ENCODE results near the gene AGFG2.

DNA sequence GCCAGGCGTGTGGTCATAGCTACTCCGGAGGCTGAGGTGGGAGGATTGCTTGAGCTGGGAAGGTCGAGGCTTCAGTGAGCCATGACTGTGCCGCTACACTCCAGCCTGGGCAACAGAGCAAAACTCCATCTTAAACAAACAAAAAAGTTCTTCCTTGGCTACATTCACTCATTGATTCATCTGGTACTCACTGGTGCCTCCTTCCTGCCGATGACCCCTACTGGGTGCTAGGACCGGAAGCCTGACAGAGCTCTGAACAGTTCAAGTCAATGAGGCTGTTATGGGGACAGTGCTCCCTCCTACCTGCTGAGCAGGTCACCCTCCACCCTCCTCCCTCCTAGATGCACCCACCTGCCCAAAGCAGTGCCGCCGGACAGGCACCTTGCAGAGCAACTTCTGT lies 68.1 kb downstream of the AGFG2 start:
- TF ChIP-seq, protein P1, sequence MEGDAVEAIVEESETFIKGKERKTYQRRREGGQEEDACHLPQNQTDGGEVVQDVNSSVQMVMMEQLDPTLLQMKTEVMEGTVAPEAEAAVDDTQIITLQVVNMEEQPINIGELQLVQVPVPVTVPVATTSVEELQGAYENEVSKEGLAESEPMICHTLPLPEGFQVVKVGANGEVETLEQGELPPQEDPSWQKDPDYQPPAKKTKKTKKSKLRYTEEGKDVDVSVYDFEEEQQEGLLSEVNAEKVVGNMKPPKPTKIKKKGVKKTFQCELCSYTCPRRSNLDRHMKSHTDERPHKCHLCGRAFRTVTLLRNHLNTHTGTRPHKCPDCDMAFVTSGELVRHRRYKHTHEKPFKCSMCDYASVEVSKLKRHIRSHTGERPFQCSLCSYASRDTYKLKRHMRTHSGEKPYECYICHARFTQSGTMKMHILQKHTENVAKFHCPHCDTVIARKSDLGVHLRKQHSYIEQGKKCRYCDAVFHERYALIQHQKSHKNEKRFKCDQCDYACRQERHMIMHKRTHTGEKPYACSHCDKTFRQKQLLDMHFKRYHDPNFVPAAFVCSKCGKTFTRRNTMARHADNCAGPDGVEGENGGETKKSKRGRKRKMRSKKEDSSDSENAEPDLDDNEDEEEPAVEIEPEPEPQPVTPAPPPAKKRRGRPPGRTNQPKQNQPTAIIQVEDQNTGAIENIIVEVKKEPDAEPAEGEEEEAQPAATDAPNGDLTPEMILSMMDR (IDR thresholded peaks at IDR 0.05; ENCODE audit: insufficient read depth, low read length) = no peak
- no peak for TF ChIP-seq POLR2AphosphoS5 (IDR thresholded peaks at IDR 0.05; ENCODE audit: low read depth)
- TF ChIP-seq, protein P2, sequence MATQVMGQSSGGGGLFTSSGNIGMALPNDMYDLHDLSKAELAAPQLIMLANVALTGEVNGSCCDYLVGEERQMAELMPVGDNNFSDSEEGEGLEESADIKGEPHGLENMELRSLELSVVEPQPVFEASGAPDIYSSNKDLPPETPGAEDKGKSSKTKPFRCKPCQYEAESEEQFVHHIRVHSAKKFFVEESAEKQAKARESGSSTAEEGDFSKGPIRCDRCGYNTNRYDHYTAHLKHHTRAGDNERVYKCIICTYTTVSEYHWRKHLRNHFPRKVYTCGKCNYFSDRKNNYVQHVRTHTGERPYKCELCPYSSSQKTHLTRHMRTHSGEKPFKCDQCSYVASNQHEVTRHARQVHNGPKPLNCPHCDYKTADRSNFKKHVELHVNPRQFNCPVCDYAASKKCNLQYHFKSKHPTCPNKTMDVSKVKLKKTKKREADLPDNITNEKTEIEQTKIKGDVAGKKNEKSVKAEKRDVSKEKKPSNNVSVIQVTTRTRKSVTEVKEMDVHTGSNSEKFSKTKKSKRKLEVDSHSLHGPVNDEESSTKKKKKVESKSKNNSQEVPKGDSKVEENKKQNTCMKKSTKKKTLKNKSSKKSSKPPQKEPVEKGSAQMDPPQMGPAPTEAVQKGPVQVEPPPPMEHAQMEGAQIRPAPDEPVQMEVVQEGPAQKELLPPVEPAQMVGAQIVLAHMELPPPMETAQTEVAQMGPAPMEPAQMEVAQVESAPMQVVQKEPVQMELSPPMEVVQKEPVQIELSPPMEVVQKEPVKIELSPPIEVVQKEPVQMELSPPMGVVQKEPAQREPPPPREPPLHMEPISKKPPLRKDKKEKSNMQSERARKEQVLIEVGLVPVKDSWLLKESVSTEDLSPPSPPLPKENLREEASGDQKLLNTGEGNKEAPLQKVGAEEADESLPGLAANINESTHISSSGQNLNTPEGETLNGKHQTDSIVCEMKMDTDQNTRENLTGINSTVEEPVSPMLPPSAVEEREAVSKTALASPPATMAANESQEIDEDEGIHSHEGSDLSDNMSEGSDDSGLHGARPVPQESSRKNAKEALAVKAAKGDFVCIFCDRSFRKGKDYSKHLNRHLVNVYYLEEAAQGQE (IDR thresholded peaks at IDR 0.05; ENCODE audit: insufficient replicate concordance, low read depth) = no peak
- no peak for TF ChIP-seq SPI1 (IDR thresholded peaks at IDR 0.05; ENCODE audit: borderline replicate concordance, low read depth)
- no peak for TF ChIP-seq GABPA (IDR thresholded peaks at IDR 0.05; ENCODE audit: low read depth)

Data from HL-60 (cell line).